HG02938 (cell line): ENCODE results near the gene IFTAP.
A peak's percentile ranks its signal among the peaks of the same experiment; 100 is the strongest.

Source experiments
- ATAC-seq: cut with Tn5 transposase; IDR thresholded peaks from one replicate; pipeline ENCODE4 v1.9.1; 2021; ENCODE audit warnings: mild to moderate bottlenecking, moderate library complexity; ENCODE audit not compliant: unreplicated experiment

Gene IFTAP

GRCh38 chr11:36703055-36703404, 108.7 kb downstream of the IFTAP start:
- ATAC-seq, result peak; percentile 64
